Thyroid gland (tissue), 4 donors: ENCODE measurements around the gene OR13F1. TPM values are rescaled to one million over a fixed set of nuclear protein-coding genes. Genes with fewer than 3 reads are reported as not detected.
"Not testable (repeated sequence)": the region's sequence is repeated elsewhere in the genome, so short reads cannot be mapped to it uniquely, and the experiment has no call there.

Source experiments
- DNase-seq, 2 donors: peaks; one replicate each; pipeline ENCODE4 v3.0.0-alpha.2; 2019
- H3K27ac ChIP-seq, 3 donors: fragments of 200-600 bp; sonication (generic); 1 replicate in 2 of 3; 2 replicates in 1 of 3; pipeline ENCODE4 v1.5.1; 2016 to 2019; ENCODE audit warnings: mild to moderate bottlenecking in 1 of 3, moderate library complexity in 1 of 3
- H3K27me3 ChIP-seq: fragments of 200-600 bp; sonication (generic); one replicate; pipeline ENCODE4 v1.5.1; 2019
- H3K36me3 ChIP-seq, 2 donors: fragments of 200-600 bp; sonication (generic); one replicate each; pipeline ENCODE4 v1.5.1; 2016 to 2019
- H3K4me1 ChIP-seq, 2 donors: fragments of 200-600 bp; sonication (generic); one replicate each; pipeline ENCODE4 v1.5.1; 2017 to 2019
- H3K4me3 ChIP-seq, 3 donors: fragments of 200-600 bp; sonication (generic); replicated peaks in 1 of 3; 1 replicate in 2 of 3; 2 replicates in 1 of 3; pipeline ENCODE4 v1.5.1; 2016; ENCODE audit warnings: mild to moderate bottlenecking in 1 of 3
- H3K9me3 ChIP-seq: fragments of 200-600 bp; sonication (generic); one replicate; pipeline ENCODE4 v1.5.1; 2017
- CTCF ChIP-seq, 6 experiments: fragments of 200-600 bp in 3 of 6; fragments of 450-650 bp in 3 of 6; sonication (generic) in 3 of 6; IDR thresholded peaks; one replicate each; pipeline ENCODE4 v1.5.1; 2016 to 2019; ENCODE audit warnings: antibody characterized with exemption in 6 of 6, mild to moderate bottlenecking in 2 of 6, inconsistent platforms in 1 of 6, moderate library complexity in 1 of 6
- POLR2A ChIP-seq, 2 donors: fragments of 450-650 bp; IDR thresholded peaks; one replicate each; pipeline ENCODE4 v1.6.1; 2017; ENCODE audit warnings: antibody characterized with exemption in 2 of 2, mild to moderate bottlenecking in 2 of 2, moderate library complexity in 1 of 2
- WGBS, 2 donors: methylation state at CpG; one replicate each; pipeline ENCODE4 v1.1.5; 2017; 5-methylcytosine and 5-hydroxymethylcytosine counted together
- intact Hi-C: fragments of 100-400 bp; cut with DNase I; formaldehyde crosslinking; loops from one replicate; pipeline ENCODE4 v1.15.1; 2023
- total RNA-seq, 4 donors: library from RNA; depleted of rRNA; stranded (reverse); fragments of >200 nt; gene quantifications; one replicate each; pipeline ENCODE4 v1.2.3, GENCODE V29; 2016

OR13F1 gene
- total RNA-seq, 4 donors from 2014 or later = not detected

- no peaks in the 10 kb centered on the region for H3K36me3 ChIP-seq
- no peak overlapping the region for H3K27ac ChIP-seq
- no peaks in the 10 kb centered on the region for H3K9me3 ChIP-seq
- 77 to 78% methylated on average over 5 of the region's 5 CpGs for whole genome bisulfite sequencing, 2 donors
- H3K4me1 ChIP-seq = no peaks in the 10 kb centered on the region
- no peak overlapping the region for H3K4me3 ChIP-seq
- no peaks in the 10 kb centered on the region for H3K27me3 ChIP-seq
- TF ChIP-seq CTCF (IDR thresholded peaks at IDR 0.05) = no peak
- no peak for TF ChIP-seq POLR2A (IDR thresholded peaks at IDR 0.05)
- intact Hi-C loops = no loop called here
- DNase-seq = no peak
Measured at GRCh38 chr9:104514901-104515300, 10.8 kb downstream of the OR13F1 start.

- intact Hi-C loops, H3K9me3 ChIP-seq, DNase-seq, H3K4me1 ChIP-seq, H3K36me3 ChIP-seq, H3K4me3 ChIP-seq, H3K27me3 ChIP-seq, H3K27ac ChIP-seq: not testable (repeated sequence)
- 86 to 90% methylated on average over 10 of the region's 10 CpGs for WGBS, 2 donors
Measured at GRCh38 chr9:104520241-104520640, 16.2 kb downstream of the OR13F1 start.

GRCh38 chr9:104527109-104527508 is 23.0 kb downstream of the OR13F1 start, which contains the start of gene OR13C4:
TSS of gene OR13C4 (minus strand) at chr9:104527209. CDS start at chr9:104527209, 0 bp downstream.
- no peak for DNase-seq
- intact Hi-C loops = no loop called here
- Histone ChIP-seq H3K27me3 (no peaks in the 10 kb centered on the region), H3K27ac (no peak within 1 kb of the TSS), H3K4me1 (no peaks in the 10 kb centered on the region), H3K4me3 (no peak within 1 kb of the TSS), H3K9me3 (no peaks in the 10 kb centered on the region), H3K36me3 (no peaks in the 10 kb centered on the region)
- TF ChIP-seq CTCF (IDR thresholded peaks at IDR 0.05) (no peak), POLR2A (IDR thresholded peaks at IDR 0.05) (no peak)

- H3K4me1 ChIP-seq = no peaks in the 10 kb centered on the region
- no peak within 1 kb of the TSS for H3K4me3 ChIP-seq
- WGBS, 2 donors = 86 to 91% methylated on average over 5 of the region's 5 CpGs
- H3K27ac ChIP-seq = no peak within 1 kb of the TSS
- intact Hi-C loops = no loop called here
- no peak for TF ChIP-seq POLR2A (IDR thresholded peaks at IDR 0.05)
- TF ChIP-seq CTCF (IDR thresholded peaks at IDR 0.05) = no peak
- H3K36me3 ChIP-seq = no peaks in the 10 kb centered on the region
- no peaks in the 10 kb centered on the region for H3K27me3 ChIP-seq
- DNase-seq = no peak
- H3K9me3 ChIP-seq = no peaks in the 10 kb centered on the region
Measured at GRCh38 chr9:104536756-104537155, 32.7 kb downstream of the OR13F1 start, which contains the start of gene OR13C3. TSS of gene OR13C3 (minus strand) at chr9:104536856. CDS start at chr9:104536723, 133 bp downstream.

- Histone ChIP-seq H3K4me3 (no peak overlapping the region), H3K9me3 (no peaks in the 10 kb centered on the region), H3K27ac (no peak overlapping the region), H3K36me3 (no peaks in the 10 kb centered on the region), H3K4me1 (no peaks in the 10 kb centered on the region), H3K27me3 (no peaks in the 10 kb centered on the region)
- intact Hi-C loops = no loop called here
- WGBS, 2 donors = 49 to 53% methylated on average over 1 of the region's 1 CpG
- no peak for TF ChIP-seq POLR2A (IDR thresholded peaks at IDR 0.05)
- no peak for TF ChIP-seq CTCF (IDR thresholded peaks at IDR 0.05)
- DNase-seq = no peak
Measured at GRCh38 chr9:104539275-104539674, 35.2 kb downstream of the OR13F1 start.

GRCh38 chr9:104544644-104545043 is 40.6 kb downstream of the OR13F1 start:
- H3K9me3 ChIP-seq = no peaks in the 10 kb centered on the region
- H3K4me3 ChIP-seq = no peak overlapping the region
- no peaks in the 10 kb centered on the region for H3K36me3 ChIP-seq
- WGBS, 2 donors = 89 to 91% methylated on average over 4 of the region's 4 CpGs
- intact Hi-C loops = no loop called here
- no peaks in the 10 kb centered on the region for H3K27me3 ChIP-seq
- H3K27ac ChIP-seq = no peak overlapping the region
- no peaks in the 10 kb centered on the region for H3K4me1 ChIP-seq
- no peak for DNase-seq
- TF ChIP-seq POLR2A (IDR thresholded peaks at IDR 0.05) (no peak), CTCF (IDR thresholded peaks at IDR 0.05) (no peak)
